ENCODE data around the gene RNF123.

RNF123 gene

GRCh38 chr3:49659756-49660155 is 29.6 kb upstream of the RNF123 start:
- no peak for DNase-seq

GRCh38 chr3:49661281-49661680 is 28.1 kb upstream of the RNF123 start:
- no peak for DNase-seq

- no peak for DNase-seq
These were observed 27.3 kb upstream of the RNF123 start for GRCh38 chr3:49662021-49662420.

- DNase-seq = no peak
These were observed 26.5 kb upstream of the RNF123 start for GRCh38 chr3:49662720-49663413.

- no peak for DNase-seq
These were observed 25.5 kb upstream of the RNF123 start for GRCh38 chr3:49663831-49664230.

- no peak for DNase-seq
These were observed 25.1 kb upstream of the RNF123 start for GRCh38 chr3:49664300-49664699.

- no peak for DNase-seq
These were observed 23.4 kb upstream of the RNF123 start for GRCh38 chr3:49665822-49666519.

- DNase-seq = no peak
These were observed 22.8 kb upstream of the RNF123 start for GRCh38 chr3:49666592-49666991.

- no peak for DNase-seq
These were observed 21.5 kb upstream of the RNF123 start for GRCh38 chr3:49667701-49668413.

- DNase-seq = no peak
These were observed 21.0 kb upstream of the RNF123 start for GRCh38 chr3:49668414-49668797.

GRCh38 chr3:49668861-49669260 is 20.5 kb upstream of the RNF123 start:
- no peak for DNase-seq

GRCh38 chr3:49669352-49669751 is 20.0 kb upstream of the RNF123 start:
- DNase-seq = no peak

GRCh38 chr3:49670940-49671290 is 18.4 kb upstream of the RNF123 start:
- DNase-seq = no peak

GRCh38 chr3:49671291-49672288 is 17.8 kb upstream of the RNF123 start:
- DNase-seq = no peak

GRCh38 chr3:49673121-49673714 is 16.1 kb upstream of the RNF123 start:
- DNase-seq = no peak

GRCh38 chr3:49673715-49674496 is 15.5 kb upstream of the RNF123 start, which contains the start of gene APEH:
Gene APEH (plus strand): TSS chr3:49674351. CDS start chr3:49674402, 51 bp downstream.
- DNase-seq = no peak

GRCh38 chr3:49674497-49674983 is 14.8 kb upstream of the RNF123 start:
- no peak for DNase-seq

GRCh38 chr3:49675912-49676311 is 13.4 kb upstream of the RNF123 start:
- no peak for DNase-seq

GRCh38 chr3:49680493-49681231 is 8.7 kb upstream of the RNF123 start:
- no peak for DNase-seq

- DNase-seq = no peak
These were observed 8.2 kb upstream of the RNF123 start for GRCh38 chr3:49681232-49681522.

GRCh38 chr3:49681543-49681942 is 7.8 kb upstream of the RNF123 start:
- no peak for DNase-seq
